DMS79 treated with DMSO at 0.1 percent for 48 hours (cell line): ENCODE data around the gene TAS2R43.
"Not testable (repeated sequence)": the region's sequence is repeated elsewhere in the genome, so short reads cannot be mapped to it uniquely, and the experiment has no call there.

ENCODE experiments used
- DNase-seq: peaks from one replicate; lab custom pipeline; 2025; lab: John Stamatoyannopoulos, UW

Gene TAS2R43, protein sequence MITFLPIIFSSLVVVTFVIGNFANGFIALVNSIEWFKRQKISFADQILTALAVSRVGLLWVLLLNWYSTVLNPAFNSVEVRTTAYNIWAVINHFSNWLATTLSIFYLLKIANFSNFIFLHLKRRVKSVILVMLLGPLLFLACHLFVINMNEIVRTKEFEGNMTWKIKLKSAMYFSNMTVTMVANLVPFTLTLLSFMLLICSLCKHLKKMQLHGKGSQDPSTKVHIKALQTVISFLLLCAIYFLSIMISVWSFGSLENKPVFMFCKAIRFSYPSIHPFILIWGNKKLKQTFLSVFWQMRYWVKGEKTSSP

DNA sequence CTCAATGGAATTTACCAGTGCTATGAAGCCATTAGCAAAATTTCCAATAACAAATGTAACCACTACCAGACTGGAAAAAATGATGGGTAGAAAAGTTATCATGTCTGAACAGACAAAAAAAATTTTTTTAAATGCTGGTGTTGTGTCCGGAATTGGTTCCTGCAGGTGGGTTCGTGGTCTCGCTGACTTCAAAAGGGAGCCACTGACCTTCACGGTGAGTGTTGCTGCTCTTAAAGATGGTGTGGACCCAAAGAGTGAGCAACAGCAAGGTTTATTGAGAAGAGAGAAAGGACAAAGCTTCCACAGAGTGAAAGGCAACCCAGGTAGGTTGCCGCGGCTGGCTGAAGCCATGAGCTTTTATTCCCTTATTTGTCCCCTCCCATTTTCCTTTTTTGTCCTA lies at the start of gene TAS2R43:
TAS2R43 (minus strand) TSS at position 186 of the 400 bp plus-strand sequence; CDS start at position 102, 84 bp downstream.
- DNase-seq: no peak

DNA sequence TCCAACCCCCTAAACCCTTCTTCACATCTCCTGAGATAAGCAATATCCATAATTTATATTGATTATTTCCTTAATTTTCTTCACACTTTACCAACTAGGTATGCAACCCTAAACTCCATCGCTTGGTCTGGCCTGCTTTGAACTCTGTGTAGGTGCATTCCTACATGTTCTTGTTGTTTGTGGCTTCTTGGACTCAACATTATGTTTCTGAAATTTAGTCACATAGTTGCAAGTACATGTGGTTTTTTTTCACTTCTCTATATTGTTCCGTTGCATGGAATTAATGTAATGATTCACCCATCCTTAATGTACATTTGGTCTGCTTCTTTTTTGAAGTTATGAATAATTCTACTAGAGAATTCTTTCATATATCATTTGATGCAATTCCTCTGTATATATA lies 44.0 kb upstream of the TAS2R43 start:
- no peak for DNase-seq

- no peak for DNase-seq
These were observed 42.2 kb upstream of the TAS2R43 start, which contains the start of gene TAS2R30 for GRCh38 chr12:11134305-11134704. TSS of gene TAS2R30 (minus strand) at chr12:11134644. CDS start at chr12:11134244, 400 bp downstream.

DNA sequence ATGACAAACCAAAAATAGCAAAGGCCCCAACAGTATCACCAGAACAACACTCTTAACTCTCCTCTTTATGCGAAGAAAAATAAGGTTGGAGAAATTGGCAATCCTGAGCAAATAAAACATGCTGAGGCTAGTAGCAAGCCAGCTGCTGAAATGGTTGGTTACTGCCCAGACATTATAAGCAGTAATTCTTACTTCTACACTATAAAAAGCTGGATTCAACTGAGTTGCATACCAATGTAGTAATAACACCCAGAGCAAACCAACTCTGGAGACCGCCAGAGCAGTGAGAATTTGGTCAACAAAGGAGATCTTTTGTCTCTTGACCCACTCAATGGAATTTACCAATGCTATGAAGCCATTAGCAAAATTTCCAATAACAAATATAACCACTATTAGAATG lies 41.7 kb upstream of the TAS2R43 start:
- DNase-seq: no peak

- DNase-seq: no peak
These were observed 41.0 kb upstream of the TAS2R43 start for GRCh38 chr12:11133162-11133561.

- no peak for DNase-seq
These were observed 38.9 kb upstream of the TAS2R43 start for GRCh38 chr12:11130999-11131398.

DNA sequence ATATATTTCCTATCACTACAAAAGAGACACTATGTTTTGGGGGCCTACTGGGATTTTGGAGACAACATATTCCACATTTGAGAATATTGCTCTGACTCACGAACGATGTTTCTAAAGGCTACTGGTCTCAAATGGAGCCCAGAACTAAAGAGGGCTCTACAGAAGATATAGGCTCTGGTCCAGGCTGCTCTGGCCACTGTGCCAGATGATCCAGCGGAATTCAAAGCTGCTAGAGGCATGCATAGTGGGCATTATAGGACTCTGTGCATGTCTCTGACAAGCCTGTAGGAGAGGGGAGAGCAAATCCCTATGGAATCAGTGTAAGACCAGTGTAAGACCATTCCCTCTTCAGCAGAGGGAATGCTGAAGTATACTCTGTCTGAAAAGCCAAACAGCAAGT lies 38.3 kb upstream of the TAS2R43 start:
- DNase-seq: no peak

GRCh38 chr12:11114130-11114529 lies 22.0 kb upstream of the TAS2R43 start:
- not testable (repeated sequence) for DNase-seq

DNA sequence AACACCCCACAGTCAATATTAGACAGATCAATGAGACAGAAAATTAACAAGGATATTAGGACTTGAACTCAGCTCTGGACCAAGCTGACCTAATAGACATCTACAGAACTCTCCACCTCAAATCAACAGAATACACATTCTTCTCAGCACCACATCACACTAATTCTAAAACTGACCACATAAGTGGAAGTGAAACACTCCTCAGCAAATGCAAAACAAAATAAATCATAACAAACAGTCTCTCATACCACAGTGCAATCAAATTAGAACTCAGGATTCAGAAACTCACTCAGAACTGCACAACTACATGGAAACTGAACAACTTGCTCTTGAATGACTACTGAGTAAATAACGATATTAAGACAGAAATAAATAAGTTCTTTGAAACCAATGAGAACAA lies 19.1 kb upstream of the TAS2R43 start:
- not testable (repeated sequence) for DNase-seq

GRCh38 chr12:11108862-11109261 lies 16.7 kb upstream of the TAS2R43 start:
- DNase-seq: no peak

DNA sequence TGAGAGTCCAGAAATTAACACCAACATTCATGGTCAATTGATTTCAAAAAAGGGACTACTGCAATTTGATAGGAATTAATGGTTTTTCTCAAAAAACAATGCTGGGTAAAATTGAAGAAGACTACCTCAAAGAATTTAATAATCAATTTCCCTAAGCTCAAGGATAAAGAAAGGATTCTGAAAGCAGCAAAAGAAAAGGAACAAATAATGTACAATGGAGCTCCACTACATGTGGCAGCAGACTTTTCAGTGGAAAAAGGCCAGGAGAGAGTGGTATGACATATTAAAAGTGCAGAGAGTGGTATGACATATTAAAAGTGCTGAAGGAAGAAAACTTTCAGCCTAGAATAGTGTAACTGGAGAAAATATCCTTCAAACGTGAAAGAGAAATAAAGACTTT lies 15.6 kb upstream of the TAS2R43 start:
- DNase-seq: no peak

GRCh38 chr12:11106288-11106687 lies 14.2 kb upstream of the TAS2R43 start:
- DNase-seq: no peak

DNA sequence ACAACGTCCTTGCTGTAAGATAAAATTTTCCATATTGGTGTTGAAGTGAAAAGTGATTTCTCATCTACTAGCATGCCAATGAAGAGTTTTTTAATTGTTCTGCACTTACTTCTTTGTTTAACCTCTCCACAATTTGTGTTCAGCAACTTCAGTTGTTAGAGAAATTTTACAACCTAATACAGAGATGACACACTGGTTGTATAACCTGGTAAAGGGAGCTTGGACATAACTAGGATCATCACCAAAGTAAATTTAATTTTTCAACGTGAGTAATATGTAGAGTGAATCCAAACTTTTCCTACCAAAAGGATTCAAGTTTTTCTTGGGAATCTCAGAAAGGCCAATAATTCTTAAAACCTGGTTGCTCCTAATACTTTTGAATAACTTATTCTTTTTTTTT lies 13.4 kb upstream of the TAS2R43 start:
- no peak for DNase-seq

- DNase-seq: not testable (repeated sequence)
These were observed 2.8 kb upstream of the TAS2R43 start for GRCh38 chr12:11094910-11095309.

- no peak for DNase-seq
These were observed 2.9 kb downstream of the TAS2R43 start for GRCh38 chr12:11089246-11089645.

GRCh38 chr12:11085419-11085818 lies 6.7 kb downstream of the TAS2R43 start:
- DNase-seq: no peak

- no peak for DNase-seq
These were observed 10.1 kb downstream of the TAS2R43 start for GRCh38 chr12:11081987-11082386.

GRCh38 chr12:11078246-11078645 lies 13.9 kb downstream of the TAS2R43 start:
- DNase-seq: no peak

DNA sequence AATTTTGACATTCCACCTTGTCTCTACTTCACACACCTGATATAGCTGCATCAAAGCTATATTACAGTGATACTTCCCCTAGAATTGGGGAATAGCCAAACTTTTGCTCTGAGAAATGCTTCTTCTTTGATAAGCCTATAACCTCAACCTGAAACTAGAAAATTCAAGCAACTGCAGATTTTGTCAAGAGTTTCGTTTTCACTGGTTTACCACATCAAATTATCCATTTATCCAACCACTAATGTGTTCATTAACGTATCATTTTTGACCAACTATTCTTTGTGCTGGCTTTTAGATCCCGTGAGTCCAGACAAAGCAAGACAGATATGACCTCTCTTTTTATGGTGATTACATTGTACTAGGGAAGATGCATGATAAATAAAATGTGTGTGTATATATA lies 16.5 kb downstream of the TAS2R43 start:
- no peak for DNase-seq

- DNase-seq: no peak
These were observed 20.7 kb downstream of the TAS2R43 start for GRCh38 chr12:11071414-11071813.

- no peak for DNase-seq
These were observed 21.1 kb downstream of the TAS2R43 start for GRCh38 chr12:11070999-11071398.

DNA sequence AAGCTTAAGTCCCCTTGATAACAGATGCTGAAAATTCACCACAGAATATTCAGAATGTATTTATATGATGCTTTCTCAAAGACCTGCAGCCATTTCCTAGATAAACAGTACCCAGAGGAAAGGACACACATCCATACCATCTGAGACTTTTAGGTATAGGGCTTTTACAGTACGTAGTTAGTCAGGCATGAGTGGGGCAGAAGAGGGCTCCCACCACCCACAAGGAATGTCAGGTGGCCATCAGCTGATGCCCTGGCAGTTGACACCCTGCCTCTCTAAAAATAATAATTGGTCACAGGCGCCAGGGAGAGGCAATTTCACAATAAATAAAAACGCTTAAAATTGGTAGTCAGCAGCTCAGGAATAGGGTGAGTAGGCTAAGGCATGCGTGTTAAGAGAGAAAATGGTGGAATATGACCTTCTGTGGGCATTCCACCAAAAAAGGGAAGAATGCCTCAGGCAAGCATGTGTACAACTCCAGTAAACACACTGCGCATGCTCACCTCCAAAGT lies 22.2 kb downstream of the TAS2R43 start:
- DNase-seq: no peak

GRCh38 chr12:11067514-11067913 lies 24.6 kb downstream of the TAS2R43 start:
- DNase-seq: no peak

DNA sequence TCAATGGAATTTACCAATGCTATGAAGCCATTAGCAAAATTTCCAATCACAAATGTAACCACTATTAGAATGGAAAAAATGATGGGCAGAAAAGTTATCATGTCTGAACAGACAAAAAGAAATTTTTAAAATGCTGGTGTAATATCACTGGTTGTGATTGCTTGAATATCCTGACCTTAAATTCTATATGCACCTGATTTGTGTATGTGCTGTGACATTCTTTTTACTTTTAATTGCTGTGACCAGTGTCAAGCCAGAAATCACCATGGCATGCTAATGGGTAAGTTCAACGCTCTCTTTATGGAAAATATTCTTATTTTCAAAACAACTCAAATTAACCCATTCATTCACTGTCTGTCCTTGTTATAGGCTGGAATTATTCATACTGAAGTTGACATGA lies 29.9 kb downstream of the TAS2R43 start, which contains the start of gene TAS2R46:
TAS2R46 (minus strand) TSS at position 101 of the 400 bp plus-strand sequence; CDS start at position 101, 0 bp downstream.
- DNase-seq: not testable (repeated sequence)
